H1 (cell line): ENCODE measurements around the gene EEPD1.

Experiments
- CBX5 ChIP-seq: fragments of 300-800, 300-1000 bp; sonication (generic); IDR thresholded peaks from 2 replicates; pipeline ENCODE4 v1.7.1; 2016; ENCODE audit warnings: antibody characterized with exemption, low read length, low read depth
- GABPA ChIP-seq: IDR thresholded peaks from 2 replicates; pipeline ENCODE4 v1.6.1; 2011; ENCODE audit warnings: mild to moderate bottlenecking, low read length, moderate library complexity, borderline replicate concordance; ENCODE audit not compliant: insufficient read depth
- JUN ChIP-seq: IDR thresholded peaks from 2 replicates; pipeline ENCODE4 v1.6.1; 2011; ENCODE audit warnings: low read depth, mild to moderate bottlenecking, improper control_type of control experiment, low read length
- KDM5A ChIP-seq: fragments of 200-600 bp; IDR thresholded peaks from 2 replicates; pipeline ENCODE4 v1.7.1; 2012; ENCODE audit warnings: mild to moderate bottlenecking, low read length, inconsistent platforms, mixed read lengths
- POLR2A ChIP-seq, 2 experiments: IDR thresholded peaks; 1 replicate in 1 of 2; 2 replicates in 1 of 2; pipeline ENCODE4 v1.6.1; 2011; ENCODE audit warnings: low read depth in 2 of 2, low read length in 2 of 2, mild to moderate bottlenecking in 2 of 2; ENCODE audit errors: control extremely low read depth in 1 of 2
- POLR2AphosphoS5 ChIP-seq: IDR thresholded peaks from 2 replicates; pipeline ENCODE4 v1.6.1; 2011; ENCODE audit warnings: low read depth, low read length
- TEAD4 ChIP-seq: IDR thresholded peaks from 2 replicates; pipeline ENCODE4 v1.6.1; 2012; ENCODE audit warnings: low read depth, low read length, inconsistent platforms, mixed read lengths
- ZNF274 ChIP-seq: IDR thresholded peaks from 2 replicates; pipeline ENCODE4 v1.7.0; 2012; ENCODE audit warnings: low read length, borderline replicate concordance; ENCODE audit errors: extremely low read depth
- TF ChIP-seq, protein P1 (sequence below), 3 experiments: IDR thresholded peaks; 1 replicate in 2 of 3; 2 replicates in 1 of 3; pipeline versions ENCODE4 v1.5.1 to v1.6.1; 2011; ENCODE audit warnings: low read length in 3 of 3, mild to moderate bottlenecking in 3 of 3, inconsistent platforms in 2 of 3, low read depth in 1 of 3, moderate library complexity in 1 of 3; ENCODE audit not compliant: insufficient read depth in 1 of 3; ENCODE audit errors: control extremely low read depth in 1 of 3
- TF ChIP-seq, protein P2 (sequence below): IDR thresholded peaks from 2 replicates; pipeline ENCODE4 v1.6.1; 2011; ENCODE audit warnings: low read length, improper control_type of control experiment

DNA sequence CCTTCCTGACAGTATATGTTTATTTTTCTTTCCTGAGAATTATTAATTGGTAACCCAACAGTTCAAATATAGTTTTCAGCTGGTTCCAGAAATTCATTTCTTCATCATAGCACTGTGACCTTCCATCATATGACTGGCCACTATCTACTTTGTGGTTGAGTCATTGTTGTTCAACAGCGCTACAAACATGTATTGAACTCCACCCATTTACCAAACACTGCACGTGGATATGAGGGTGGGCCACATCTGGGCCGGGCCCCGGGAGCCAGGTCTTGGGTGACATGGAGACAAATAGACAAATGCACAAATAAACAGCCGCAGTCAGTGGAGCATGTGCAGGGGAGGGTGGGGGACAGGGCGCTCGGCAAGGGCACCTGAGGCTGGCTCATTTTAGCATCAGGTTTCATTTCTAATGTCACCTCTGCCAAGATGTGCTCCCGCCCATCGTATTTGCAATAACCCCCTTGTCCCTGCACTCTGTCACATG, 24.0 kb upstream of the EEPD1 start:
- TF ChIP-seq JUN = no peak
- TF ChIP-seq GABPA = no peak
- TF ChIP-seq, protein P1, sequence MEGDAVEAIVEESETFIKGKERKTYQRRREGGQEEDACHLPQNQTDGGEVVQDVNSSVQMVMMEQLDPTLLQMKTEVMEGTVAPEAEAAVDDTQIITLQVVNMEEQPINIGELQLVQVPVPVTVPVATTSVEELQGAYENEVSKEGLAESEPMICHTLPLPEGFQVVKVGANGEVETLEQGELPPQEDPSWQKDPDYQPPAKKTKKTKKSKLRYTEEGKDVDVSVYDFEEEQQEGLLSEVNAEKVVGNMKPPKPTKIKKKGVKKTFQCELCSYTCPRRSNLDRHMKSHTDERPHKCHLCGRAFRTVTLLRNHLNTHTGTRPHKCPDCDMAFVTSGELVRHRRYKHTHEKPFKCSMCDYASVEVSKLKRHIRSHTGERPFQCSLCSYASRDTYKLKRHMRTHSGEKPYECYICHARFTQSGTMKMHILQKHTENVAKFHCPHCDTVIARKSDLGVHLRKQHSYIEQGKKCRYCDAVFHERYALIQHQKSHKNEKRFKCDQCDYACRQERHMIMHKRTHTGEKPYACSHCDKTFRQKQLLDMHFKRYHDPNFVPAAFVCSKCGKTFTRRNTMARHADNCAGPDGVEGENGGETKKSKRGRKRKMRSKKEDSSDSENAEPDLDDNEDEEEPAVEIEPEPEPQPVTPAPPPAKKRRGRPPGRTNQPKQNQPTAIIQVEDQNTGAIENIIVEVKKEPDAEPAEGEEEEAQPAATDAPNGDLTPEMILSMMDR (IDR thresholded peaks at IDR 0.05; ENCODE audit: control extremely low read depth in 1 of 3, insufficient read depth in 1 of 3, low read depth in 1 of 3, low read length in 3 of 3) = no peak
- TF ChIP-seq TEAD4 = no peak
- no peak for TF ChIP-seq KDM5A
- no peak for TF ChIP-seq ZNF274
- TF ChIP-seq, protein P2, sequence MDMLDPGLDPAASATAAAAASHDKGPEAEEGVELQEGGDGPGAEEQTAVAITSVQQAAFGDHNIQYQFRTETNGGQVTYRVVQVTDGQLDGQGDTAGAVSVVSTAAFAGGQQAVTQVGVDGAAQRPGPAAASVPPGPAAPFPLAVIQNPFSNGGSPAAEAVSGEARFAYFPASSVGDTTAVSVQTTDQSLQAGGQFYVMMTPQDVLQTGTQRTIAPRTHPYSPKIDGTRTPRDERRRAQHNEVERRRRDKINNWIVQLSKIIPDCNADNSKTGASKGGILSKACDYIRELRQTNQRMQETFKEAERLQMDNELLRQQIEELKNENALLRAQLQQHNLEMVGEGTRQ = no peak
- TF ChIP-seq POLR2AphosphoS5 = no peak
- no peak for TF ChIP-seq CBX5
- TF ChIP-seq POLR2A (IDR thresholded peaks at IDR 0.05; ENCODE audit: control extremely low read depth in 1 of 2, low read depth in 2 of 2, low read length in 2 of 2) = no peak
